Spleen (tissue), 11 donors: Measurements from ENCODE around the gene FBXO11. TPM values are rescaled to one million over a fixed set of nuclear protein-coding genes. Genes with fewer than 3 reads are reported as not detected.

Source experiments
- DNase-seq: peaks from one replicate; pipeline ENCODE4 v3.0.0-alpha.2; 2020
- H3K27ac ChIP-seq, 8 donors: fragments of 200-600 bp; sonication (generic) in 7 of 8; 1 replicate in 4 of 8; 2 replicates in 4 of 8; pipeline versions ENCODE4 v1.5.0 to v1.8.0; 2016 to 2021; ENCODE audit warnings: inconsistent platforms in 4 of 8, mild to moderate bottlenecking in 4 of 8, moderate library complexity in 1 of 8
- H3K27me3 ChIP-seq, 7 donors: fragments of 200-600 bp; sonication (generic) in 6 of 7; replicated peaks in 1 of 7; 1 replicate in 4 of 7; 2 replicates in 3 of 7; pipeline versions ENCODE4 v1.5.0 to v1.8.0; 2016 to 2021; ENCODE audit warnings: inconsistent platforms in 3 of 7, mild to moderate bottlenecking in 1 of 7
- H3K36me3 ChIP-seq, 6 donors: fragments of 200-600 bp; sonication (generic) in 5 of 6; 1 replicate in 4 of 6; 2 replicates in 2 of 6; pipeline versions ENCODE4 v1.5.0 to v1.8.0; 2016 to 2021; ENCODE audit warnings: inconsistent platforms in 2 of 6
- H3K4me1 ChIP-seq, 6 donors: fragments of 200-600 bp; sonication (generic) in 5 of 6; 1 replicate in 3 of 6; 2 replicates in 3 of 6; pipeline versions ENCODE4 v1.5.0 to v1.8.0; 2016 to 2021; ENCODE audit warnings: inconsistent platforms in 3 of 6
- H3K4me3 ChIP-seq, 8 donors: fragments of 200-600 bp; sonication (generic) in 7 of 8; 1 replicate in 4 of 8; 2 replicates in 4 of 8; pipeline versions ENCODE4 v1.5.0 to v1.8.0; 2016 to 2021; ENCODE audit warnings: inconsistent platforms in 4 of 8, mild to moderate bottlenecking in 4 of 8, moderate library complexity in 2 of 8
- H3K9me3 ChIP-seq, 8 donors: fragments of 200-600 bp; sonication (generic) in 7 of 8; 1 replicate in 4 of 8; 2 replicates in 4 of 8; pipeline versions ENCODE4 v1.5.0 to v1.8.0; 2016 to 2021; ENCODE audit warnings: inconsistent platforms in 4 of 8
- CTCF ChIP-seq, 11 experiments: fragments of 200-600 bp in 7 of 11; fragments of 450-650 bp in 4 of 11; sonication (generic) in 4 of 11; IDR thresholded peaks in 8 of 11; conservative IDR thresholded peaks in 3 of 11; 1 replicate in 7 of 11; 2 replicates in 4 of 11; pipeline versions ENCODE4 v1.4.0 to v1.8.0; 2016 to 2021; ENCODE audit warnings: antibody characterized with exemption in 11 of 11, inconsistent platforms in 4 of 11, mild to moderate bottlenecking in 1 of 11
- POLR2A ChIP-seq, 3 donors: fragments of 450-650 bp; IDR thresholded peaks; one replicate each; pipeline ENCODE4 v1.5.1; 2017; ENCODE audit warnings: antibody characterized with exemption in 3 of 3, mild to moderate bottlenecking in 1 of 3
- POLR2AphosphoS5 ChIP-seq, 3 donors: sonication (generic); formaldehyde crosslinking; IDR thresholded peaks; one replicate each; pipeline ENCODE4 v1.5.1; 2017; ENCODE audit warnings: antibody characterized with exemption in 3 of 3
- WGBS, 5 donors: extraction: QIAGEN DNeasy Blood & Tissue Kit in 3 of 5; methylation state at CpG; one replicate each; pipeline versions ENCODE4 v1.1.5 to v1.1.7; 2013 to 2018; 5-methylcytosine and 5-hydroxymethylcytosine counted together
- intact Hi-C: fragments of 100-400 bp; cut with DNase I; formaldehyde crosslinking; loops from one replicate; pipeline ENCODE4 v1.15.0; 2023; ENCODE audit warnings: low total_unique reads
- polyA plus RNA-seq, 3 donors: library from polyadenylated mRNA; stranded (reverse); fragments of 200-250 nt; gene quantifications; one replicate each; pipeline ENCODE4 v1.2.1, GENCODE V29; 2013
- total RNA-seq, 7 donors: library from RNA; depleted of rRNA in 3 of 7; stranded (reverse); fragments of >200 nt in 3 of 7; fragmentation: NEBNext Ultra II Directional in 4 of 7; extraction: Animal tissue kit (Norgen Biotek cat#: 25700) in 4 of 7; gene quantifications; one replicate each; pipeline versions ENCODE4 v1.1.0 to v1.2.1, GENCODE V29; 2016 to 2021
- donor health status: healthy with polysubstance abuse.
- donor health status: DM: no; HTN: no; CAD: no; lungs with moderate emphysema.
- donor health status: DM: no; HTN: no; CAD: no.
- donor health status: Bipolar disorder and iron deficiency.
- donor health status: healthy.
- donor health status: DM: no; HTN: no; CAD: no.
- donor health status: DM: yes; HTN: yes; CAD: no.

Gene FBXO11
- total and polyA plus RNA-seq, 10 donors, result 23.9 to 91.3 (median 72.6) TPM

- no peaks in the 10 kb centered on the region for H3K27me3 ChIP-seq
- H3K27ac ChIP-seq, result no peak overlapping the region
- DNase-seq, result no peak
- WGBS, 5 donors, result 78 to 98% (median 96%) methylated on average over 1 of the region's 1 CpG
- peaks cover 0 to 35% (median 0%) of the 10 kb centered on the region in 6 donors for H3K36me3 ChIP-seq
- H3K4me1 ChIP-seq, result peaks cover 0 to 89% (median 26%) of the 10 kb centered on the region in 6 donors
- TF ChIP-seq POLR2A (IDR thresholded peaks at IDR 0.05), result no peak
- TF ChIP-seq CTCF (IDR thresholded peaks at IDR 0.05 in 8 of 11, conservative IDR thresholded peaks at IDR 0.05 in 3 of 11), result no peak
- no peak for TF ChIP-seq POLR2AphosphoS5 (IDR thresholded peaks at IDR 0.05)
- no peaks in the 10 kb centered on the region for H3K9me3 ChIP-seq
- no peak overlapping the region for H3K4me3 ChIP-seq
- intact Hi-C loops, result no loop called here
Measured at GRCh38 chr2:47850198-47850597, 56.1 kb downstream of the FBXO11 start.

- DNase-seq, result no peak
- intact Hi-C loops, result no loop called here
- 84 to 96% (median 91%) methylated on average over 2 of the region's 2 CpGs for WGBS, 5 donors
Measured at GRCh38 chr2:47849368-47849767, 56.9 kb downstream of the FBXO11 start.

GRCh38 chr2:47844162-47844561 lies 62.1 kb downstream of the FBXO11 start:
- intact Hi-C loops, result no loop called here
- WGBS, 5 donors, result 72 to 88% (median 81%) methylated on average over 2 of the region's 2 CpGs
- TF ChIP-seq POLR2AphosphoS5 (IDR thresholded peaks at IDR 0.05) (no peak), CTCF (IDR thresholded peaks at IDR 0.05 in 8 of 11, conservative IDR thresholded peaks at IDR 0.05 in 3 of 11) (no peak), POLR2A (IDR thresholded peaks at IDR 0.05) (no peak)
- DNase-seq, result no peak
- Histone ChIP-seq H3K4me1 (peaks cover 0 to 63% (median 22%) of the 10 kb centered on the region in 6 donors), H3K36me3 (peaks cover 0 to 37% (median 6%) of the 10 kb centered on the region in 6 donors), H3K4me3 (no peak overlapping the region), H3K9me3 (no peaks in the 10 kb centered on the region), H3K27me3 (no peaks in the 10 kb centered on the region), H3K27ac (peak overlapping the region in 1 of 8 donors; percentile 40)

More at GRCh38 chr2:47849368-47849767, 56.9 kb downstream of the FBXO11 start:
- Histone ChIP-seq H3K36me3 (peaks cover 0 to 35% (median 0%) of the 10 kb centered on the region in 6 donors), H3K4me3 (no peak overlapping the region), H3K9me3 (no peaks in the 10 kb centered on the region), H3K4me1 (peaks cover 0 to 89% (median 26%) of the 10 kb centered on the region in 6 donors), H3K27ac (no peak overlapping the region), H3K27me3 (no peaks in the 10 kb centered on the region)
- TF ChIP-seq POLR2A (IDR thresholded peaks at IDR 0.05) (no peak), CTCF (IDR thresholded peaks at IDR 0.05 in 8 of 11, conservative IDR thresholded peaks at IDR 0.05 in 3 of 11) (no peak), POLR2AphosphoS5 (IDR thresholded peaks at IDR 0.05) (no peak)

- no peak for DNase-seq
- 95 to 100% (median 100%) methylated on average over 1 of the region's 1 CpG for WGBS, 5 donors
- intact Hi-C loops, result no loop called here
- no peaks in the 10 kb centered on the region for H3K9me3 ChIP-seq
- TF ChIP-seq POLR2AphosphoS5 (IDR thresholded peaks at IDR 0.05) (no peak), POLR2A (IDR thresholded peaks at IDR 0.05) (no peak), CTCF (IDR thresholded peaks at IDR 0.05 in 8 of 11, conservative IDR thresholded peaks at IDR 0.05 in 3 of 11) (no peak)
- peaks cover 0 to 44% (median 13%) of the 10 kb centered on the region in 6 donors for H3K36me3 ChIP-seq
- H3K4me1 ChIP-seq, result peaks cover 0 to 61% (median 22%) of the 10 kb centered on the region in 6 donors
- no peak overlapping the region for H3K4me3 ChIP-seq
- H3K27ac ChIP-seq, result peak overlapping the region in 2 of 8 donors; percentile 15 to 40
- H3K27me3 ChIP-seq, result no peaks in the 10 kb centered on the region
Measured at GRCh38 chr2:47843407-47843806, 62.9 kb downstream of the FBXO11 start.
